Type B pancreatic cell (in vitro differentiated cells): ENCODE measurements around the gene EPHA4. TPM values are rescaled to one million over a fixed set of nuclear protein-coding genes. Genes with fewer than 3 reads are reported as not detected.

ENCODE experiments used
- DNase-seq: peaks from one replicate; pipeline ENCODE4 v3.0.0; 2021; ENCODE audit warnings: mixed read lengths; ENCODE audit not compliant: unreplicated experiment; ENCODE audit errors: extremely low spot score
- H3K27ac Mint-ChIP-seq: 2 replicates; pipeline ENCODE4 v1.8.0; 2021; ENCODE audit warnings: mild to moderate bottlenecking, mixed read lengths
- H3K27me3 Mint-ChIP-seq: 2 replicates; pipeline ENCODE4 v1.8.0; 2021; ENCODE audit warnings: mixed read lengths
- H3K36me3 Mint-ChIP-seq: 2 replicates; pipeline ENCODE4 v1.8.0; 2021; ENCODE audit warnings: mixed read lengths
- H3K4me1 Mint-ChIP-seq: one replicate; pipeline ENCODE4 v1.8.0; 2021; ENCODE audit warnings: mixed read lengths; ENCODE audit not compliant: unreplicated experiment
- H3K4me3 Mint-ChIP-seq: 2 replicates; pipeline ENCODE4 v1.8.0; 2021; ENCODE audit warnings: mild to moderate bottlenecking, mixed read lengths
- H3K9me3 Mint-ChIP-seq: 2 replicates; pipeline ENCODE4 v1.8.0; 2021; ENCODE audit warnings: mixed read lengths
- CTCF ChIP-seq: fragments of 200-600 bp; sonication (generic); conservative IDR thresholded peaks from 2 replicates; pipeline ENCODE4 v1.5.0; 2021; ENCODE audit warnings: antibody characterized with exemption, mild to moderate bottlenecking
- total RNA-seq: library from RNA; stranded (reverse); gene quantifications from 2 replicates; pipeline ENCODE4 v1.2.1, GENCODE V29; 2021; ENCODE audit warnings: low replicate concordance

EPHA4 gene
- total RNA-seq, 1 donor from 2014 or later = 78.3 TPM

GRCh38 chr2:221465776-221466175 is 106.3 kb downstream of the EPHA4 start:
- no peak for DNase-seq
- Mint-ChIP-seq H3K27ac (no peak overlapping the region), H3K27me3 (peaks cover 11% of the 10 kb centered on the region), H3K4me1 (peaks cover 36% of the 10 kb centered on the region), H3K9me3 (peaks cover 5% of the 10 kb centered on the region), H3K4me3 (no peak overlapping the region), H3K36me3 (peaks cover 30% of the 10 kb centered on the region)
- TF ChIP-seq CTCF = no peak

GRCh38 chr2:221464971-221465370 is 107.1 kb downstream of the EPHA4 start:
- Mint-ChIP-seq H3K4me1 (peaks cover 36% of the 10 kb centered on the region), H3K27me3 (peaks cover 11% of the 10 kb centered on the region), H3K9me3 (peaks cover 5% of the 10 kb centered on the region), H3K27ac (no peak overlapping the region), H3K4me3 (no peak overlapping the region), H3K36me3 (peaks cover 30% of the 10 kb centered on the region)
- no peak for DNase-seq
- TF ChIP-seq CTCF = no peak

GRCh38 chr2:221463241-221463896 is 108.7 kb downstream of the EPHA4 start:
- H3K27ac Mint-ChIP-seq = no peak overlapping the region
- no peak for TF ChIP-seq CTCF
- peaks cover 26% of the 10 kb centered on the region for H3K36me3 Mint-ChIP-seq
- peaks cover 5% of the 10 kb centered on the region for H3K9me3 Mint-ChIP-seq
- no peak overlapping the region for H3K4me3 Mint-ChIP-seq
- no peak for DNase-seq
- peaks cover 39% of the 10 kb centered on the region for H3K4me1 Mint-ChIP-seq
- peaks cover 11% of the 10 kb centered on the region for H3K27me3 Mint-ChIP-seq

GRCh38 chr2:221461901-221462300 is 110.2 kb downstream of the EPHA4 start:
- Mint-ChIP-seq H3K36me3 (peaks cover 24% of the 10 kb centered on the region), H3K27ac (no peak overlapping the region), H3K4me1 (peaks cover 37% of the 10 kb centered on the region), H3K4me3 (no peak overlapping the region), H3K27me3 (peaks cover 11% of the 10 kb centered on the region), H3K9me3 (peaks cover 5% of the 10 kb centered on the region)
- TF ChIP-seq CTCF = no peak
- DNase-seq = no peak

GRCh38 chr2:221460136-221460535 is 112.0 kb downstream of the EPHA4 start:
- no peak overlapping the region for H3K4me3 Mint-ChIP-seq
- H3K27ac Mint-ChIP-seq = no peak overlapping the region
- DNase-seq = no peak
- peaks cover 5% of the 10 kb centered on the region for H3K9me3 Mint-ChIP-seq
- peaks cover 26% of the 10 kb centered on the region for H3K36me3 Mint-ChIP-seq
- TF ChIP-seq CTCF = no peak
- H3K4me1 Mint-ChIP-seq = peaks cover 32% of the 10 kb centered on the region
- H3K27me3 Mint-ChIP-seq = peaks cover 11% of the 10 kb centered on the region

- no peak overlapping the region for H3K27ac Mint-ChIP-seq
- H3K4me1 Mint-ChIP-seq = peaks cover 23% of the 10 kb centered on the region
- peaks cover 5% of the 10 kb centered on the region for H3K9me3 Mint-ChIP-seq
- peaks cover 33% of the 10 kb centered on the region for H3K36me3 Mint-ChIP-seq
- H3K27me3 Mint-ChIP-seq = peaks cover 4% of the 10 kb centered on the region
- no peak for TF ChIP-seq CTCF
- no peak overlapping the region for H3K4me3 Mint-ChIP-seq
- no peak for DNase-seq
Observed at GRCh38 chr2:221458578-221458977, 113.5 kb downstream of the EPHA4 start.
